Peyer's patch (tissue), 4 donors: ENCODE results near the gene SUPT4H1.

ENCODE experiments used
- POLR2A ChIP-seq, 2 donors: fragments of 450-650 bp; IDR thresholded peaks; one replicate each; pipeline ENCODE4 v1.5.1; 2017; ENCODE audit warnings: antibody characterized with exemption in 2 of 2, mild to moderate bottlenecking in 2 of 2, moderate library complexity in 2 of 2
- TF ChIP-seq, protein P1 (sequence below), 6 experiments: fragments of 450-650 bp in 4 of 6; fragments of 200-600 bp in 2 of 6; sonication (generic) in 1 of 6; IDR thresholded peaks; one replicate each; pipeline ENCODE4 v1.5.1; 2017 to 2019; ENCODE audit warnings: antibody characterized with exemption in 6 of 6, mild to moderate bottlenecking in 3 of 6, moderate library complexity in 1 of 6

DNA sequence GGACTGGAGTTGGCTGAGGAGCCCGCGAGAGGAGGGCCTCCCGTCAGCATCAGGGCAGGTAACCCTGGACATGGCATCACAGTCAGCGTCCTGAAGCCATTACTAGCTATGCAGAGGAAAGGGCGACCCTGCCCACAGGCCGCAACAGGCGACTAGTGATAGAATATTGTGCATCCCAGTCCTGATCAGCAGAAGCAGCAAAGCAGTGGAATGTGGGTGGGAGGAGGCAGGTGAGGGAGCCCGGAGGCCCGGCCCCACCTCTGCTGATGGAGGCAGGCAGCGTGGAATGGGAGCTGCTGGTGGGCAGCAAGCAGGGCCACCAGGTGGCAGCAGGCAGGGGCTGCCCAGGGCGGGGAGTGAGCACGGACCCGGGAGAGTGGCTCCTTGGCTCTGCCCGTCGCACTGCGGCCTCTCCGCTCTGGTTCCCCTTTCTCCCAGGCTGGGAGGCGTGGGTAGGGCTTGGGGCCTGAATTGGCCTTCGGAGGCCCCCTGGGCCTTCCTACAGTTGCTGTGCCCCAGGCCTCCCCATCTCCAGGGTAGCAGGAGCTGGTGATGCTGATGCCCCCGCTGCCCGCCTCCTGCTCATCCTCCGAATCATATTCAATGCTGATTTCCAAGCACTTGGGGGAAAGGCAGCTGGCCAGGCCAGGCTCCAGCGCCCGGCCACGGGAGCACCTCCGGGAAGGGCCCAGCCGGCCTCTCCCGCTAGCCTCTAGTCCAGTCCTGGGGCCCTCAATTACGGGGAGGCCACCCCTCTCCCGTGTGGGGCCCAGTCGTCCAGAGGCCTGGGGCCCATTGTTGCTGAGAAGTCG, 43.6 kb downstream of the SUPT4H1 start:
- TF ChIP-seq POLR2A (IDR thresholded peaks at IDR 0.05), result no peak
- TF ChIP-seq, protein P1, sequence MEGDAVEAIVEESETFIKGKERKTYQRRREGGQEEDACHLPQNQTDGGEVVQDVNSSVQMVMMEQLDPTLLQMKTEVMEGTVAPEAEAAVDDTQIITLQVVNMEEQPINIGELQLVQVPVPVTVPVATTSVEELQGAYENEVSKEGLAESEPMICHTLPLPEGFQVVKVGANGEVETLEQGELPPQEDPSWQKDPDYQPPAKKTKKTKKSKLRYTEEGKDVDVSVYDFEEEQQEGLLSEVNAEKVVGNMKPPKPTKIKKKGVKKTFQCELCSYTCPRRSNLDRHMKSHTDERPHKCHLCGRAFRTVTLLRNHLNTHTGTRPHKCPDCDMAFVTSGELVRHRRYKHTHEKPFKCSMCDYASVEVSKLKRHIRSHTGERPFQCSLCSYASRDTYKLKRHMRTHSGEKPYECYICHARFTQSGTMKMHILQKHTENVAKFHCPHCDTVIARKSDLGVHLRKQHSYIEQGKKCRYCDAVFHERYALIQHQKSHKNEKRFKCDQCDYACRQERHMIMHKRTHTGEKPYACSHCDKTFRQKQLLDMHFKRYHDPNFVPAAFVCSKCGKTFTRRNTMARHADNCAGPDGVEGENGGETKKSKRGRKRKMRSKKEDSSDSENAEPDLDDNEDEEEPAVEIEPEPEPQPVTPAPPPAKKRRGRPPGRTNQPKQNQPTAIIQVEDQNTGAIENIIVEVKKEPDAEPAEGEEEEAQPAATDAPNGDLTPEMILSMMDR (IDR thresholded peaks at IDR 0.05), result no peak
